Measurements from ENCODE around the gene MGARP.
A peak's percentile ranks its signal among the peaks of the same experiment; 100 is the strongest.

The MGARP gene

GRCh38 chr4:139243448-139244365 lies 36.3 kb downstream of the MGARP start:
- peak; percentile 36 for DNase-seq (ENCODE audit: low spot score)

GRCh38 chr4:139242511-139243051 lies 37.4 kb downstream of the MGARP start:
- no peak for DNase-seq (ENCODE audit: low spot score)

GRCh38 chr4:139241784-139242151 lies 38.3 kb downstream of the MGARP start:
- no peak for DNase-seq (ENCODE audit: low spot score)

GRCh38 chr4:139241086-139241783 lies 38.8 kb downstream of the MGARP start:
- no peak for DNase-seq (ENCODE audit: low spot score)

GRCh38 chr4:139239127-139239772 lies 40.8 kb downstream of the MGARP start:
- DNase-seq (ENCODE audit: low spot score) = no peak

- DNase-seq (ENCODE audit: low spot score) = no peak
These were observed 45.8 kb downstream of the MGARP start for GRCh38 chr4:139234253-139234652.

GRCh38 chr4:139229534-139230039 lies 50.4 kb downstream of the MGARP start:
- peak; percentile 68 for DNase-seq (ENCODE audit: low spot score)

GRCh38 chr4:139227729-139228404 lies 52.2 kb downstream of the MGARP start:
- DNase-seq (ENCODE audit: low spot score) = no peak

GRCh38 chr4:139223682-139224317 lies 56.2 kb downstream of the MGARP start:
- DNase-seq (ENCODE audit: low spot score) = peak; percentile 63

GRCh38 chr4:139222215-139222614 lies 57.8 kb downstream of the MGARP start:
- no peak for DNase-seq (ENCODE audit: low spot score)

- no peak for DNase-seq (ENCODE audit: low spot score)
These were observed 58.3 kb downstream of the MGARP start for GRCh38 chr4:139221687-139222086.

GRCh38 chr4:139219450-139220055 lies 60.5 kb downstream of the MGARP start:
- DNase-seq (ENCODE audit: low spot score) = no peak

All from RKO (cell line).